HG03097 (cell line): ENCODE measurements around the gene BRCA1.
"Not testable (repeated sequence)": the region's sequence is repeated elsewhere in the genome, so short reads cannot be mapped to it uniquely, and the experiment has no call there.

Experiments used
- ATAC-seq: cut with Tn5 transposase; IDR thresholded peaks from one replicate; pipeline ENCODE4 v1.9.1; 2021; ENCODE audit not compliant: unreplicated experiment, low FRiP score

The BRCA1 gene

GRCh38 chr17:43070257-43070656 lies 54.9 kb downstream of the BRCA1 start:
- ATAC-seq = no peak

GRCh38 chr17:43069368-43069898 lies 55.7 kb downstream of the BRCA1 start:
- no peak for ATAC-seq

- no peak for ATAC-seq
Measured at GRCh38 chr17:43068570-43069367, 56.4 kb downstream of the BRCA1 start.

- ATAC-seq = no peak
Measured at GRCh38 chr17:43062984-43063638, 62.1 kb downstream of the BRCA1 start.

- no peak for ATAC-seq
Measured at GRCh38 chr17:43056051-43056450, 69.1 kb downstream of the BRCA1 start.

- not testable (repeated sequence) for ATAC-seq
Measured at GRCh38 chr17:43053008-43053407, 72.2 kb downstream of the BRCA1 start.

- ATAC-seq = no peak
Measured at GRCh38 chr17:43051969-43052368, 73.2 kb downstream of the BRCA1 start.

- ATAC-seq = no peak
Measured at GRCh38 chr17:43044024-43044423, 81.1 kb downstream of the BRCA1 start.

GRCh38 chr17:43043307-43043706 lies 81.9 kb downstream of the BRCA1 start:
- no peak for ATAC-seq

- ATAC-seq = no peak
Measured at GRCh38 chr17:43042025-43042628, 83.0 kb downstream of the BRCA1 start.

- no peak for ATAC-seq
Measured at GRCh38 chr17:43040655-43041054, 84.5 kb downstream of the BRCA1 start.

GRCh38 chr17:43039646-43040045 lies 85.5 kb downstream of the BRCA1 start:
- no peak for ATAC-seq

- no peak for ATAC-seq
Measured at GRCh38 chr17:43034894-43035293, 90.3 kb downstream of the BRCA1 start.

GRCh38 chr17:43033948-43034881 lies 90.9 kb downstream of the BRCA1 start:
- no peak for ATAC-seq

GRCh38 chr17:43031666-43032065 lies 93.5 kb downstream of the BRCA1 start:
- ATAC-seq = no peak

GRCh38 chr17:43030137-43030767 lies 94.9 kb downstream of the BRCA1 start:
- ATAC-seq = no peak

GRCh38 chr17:43028221-43028861 lies 96.8 kb downstream of the BRCA1 start:
- no peak for ATAC-seq

GRCh38 chr17:43027091-43028032 lies 97.8 kb downstream of the BRCA1 start:
- ATAC-seq = no peak
